Mesendoderm (in vitro differentiated cells): ENCODE data around the gene MACROD2.
A peak's percentile ranks its signal among the peaks of the same experiment; 100 is the strongest.

Experiments used
- DNase-seq: peaks from one replicate; pipeline ENCODE4 v3.0.0; 2013
- H2AK5ac ChIP-seq: 2 replicates; pipeline ENCODE4 v1.6.1; 2013; ENCODE audit warnings: low read length, inconsistent platforms
- H2BK120ac ChIP-seq: 2 replicates; pipeline ENCODE4 v1.6.1; 2013; ENCODE audit warnings: low read depth, mild to moderate bottlenecking, low read length, moderate library complexity, mixed read lengths
- H2BK15ac ChIP-seq: replicated peaks from 2 replicates; pipeline ENCODE4 v1.6.1; 2013; ENCODE audit warnings: low read depth, mild to moderate bottlenecking, moderate library complexity
- H2BK5ac ChIP-seq: 2 replicates; pipeline ENCODE4 v1.6.1; 2013; ENCODE audit warnings: low read length, inconsistent platforms
- H3K18ac ChIP-seq: 2 replicates; pipeline ENCODE4 v1.6.1; 2013; ENCODE audit warnings: mild to moderate bottlenecking, low read length, mixed read lengths
- H3K23ac ChIP-seq: one replicate; pipeline ENCODE4 v1.6.1; 2013; ENCODE audit warnings: low read length
- H3K27ac ChIP-seq: 2 replicates; pipeline ENCODE4 v1.5.1; 2013; ENCODE audit warnings: low read depth, mild to moderate bottlenecking, inconsistent platforms, low read length, moderate library complexity
- H3K27me3 ChIP-seq: 2 replicates; pipeline ENCODE4 v1.6.1; 2013; ENCODE audit warnings: low read length, control low read depth, mild to moderate bottlenecking, inconsistent platforms; ENCODE audit not compliant: insufficient read depth, poor library complexity
- H3K36me3 ChIP-seq: 2 replicates; pipeline ENCODE4 v1.6.1; 2013; ENCODE audit warnings: low read length, inconsistent platforms; ENCODE audit not compliant: control insufficient read depth, insufficient read depth
- H3K4ac ChIP-seq: one replicate; pipeline ENCODE4 v1.6.1; 2013; ENCODE audit warnings: low read depth, mild to moderate bottlenecking, low read length, moderate library complexity
- H3K4me1 ChIP-seq: 2 replicates; pipeline ENCODE4 v1.6.1; 2013; ENCODE audit warnings: low read depth, low read length, inconsistent platforms; ENCODE audit not compliant: control insufficient read depth
- H3K4me2 ChIP-seq: 2 replicates; pipeline ENCODE4 v1.6.1; 2013; ENCODE audit warnings: low read length
- H3K4me3 ChIP-seq: 2 replicates; pipeline ENCODE4 v1.5.1; 2013; ENCODE audit warnings: mild to moderate bottlenecking, low read length
- H3K56ac ChIP-seq: one replicate; pipeline ENCODE4 v1.6.1; 2013; ENCODE audit warnings: low read length
- H3K79me1 ChIP-seq: 2 replicates; pipeline ENCODE4 v1.6.1; 2013; ENCODE audit warnings: low read length, inconsistent platforms
- H3K79me2 ChIP-seq: 2 replicates; pipeline ENCODE4 v1.6.1; 2013; ENCODE audit warnings: mild to moderate bottlenecking, low read length; ENCODE audit not compliant: control insufficient read depth, insufficient read depth
- H3K9ac ChIP-seq: 2 replicates; pipeline ENCODE4 v1.6.1; 2013; ENCODE audit warnings: low read length, inconsistent platforms
- H4K5ac ChIP-seq: one replicate; pipeline ENCODE4 v1.6.1; 2013; ENCODE audit warnings: low read length
- H4K8ac ChIP-seq: one replicate; pipeline ENCODE4 v1.6.1; 2013; ENCODE audit warnings: low read depth, mild to moderate bottlenecking, control low read depth, low read length, moderate library complexity
- WGBS: extraction: QIAGEN DNeasy Blood & Tissue Kit; methylation state at CpG from one replicate; pipeline ENCODE4 v1.1.7; 2013; ENCODE audit warnings: low lambda C conversion rate, missing lambda C conversion rate; ENCODE audit not compliant: insufficient coverage; ENCODE audit errors: extremely low coverage; 5-methylcytosine and 5-hydroxymethylcytosine counted together

The MACROD2 gene

DNA sequence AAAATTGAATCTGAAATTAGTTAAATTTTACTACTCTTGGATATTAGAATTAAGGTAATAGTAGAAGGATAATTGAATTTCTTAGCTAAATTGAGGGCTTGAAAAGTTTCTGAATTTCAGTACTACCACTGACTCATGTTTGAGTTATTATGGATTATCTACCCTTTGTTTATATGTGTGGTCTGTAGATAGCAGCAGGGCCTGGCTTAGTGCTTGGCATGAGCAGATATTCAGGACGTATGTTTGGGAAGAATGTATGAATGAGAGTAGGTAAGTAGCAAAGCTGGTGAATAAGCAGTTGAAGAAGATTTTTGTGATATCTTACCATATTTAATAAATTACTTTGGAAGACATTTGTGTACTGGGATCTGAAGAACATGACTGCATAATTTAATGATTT, 152.7 kb downstream of the MACROD2 start:
- no peaks in the 10 kb centered on the region for H3K4me1 ChIP-seq
- H2AK5ac ChIP-seq = no peak overlapping the region
- no peak overlapping the region for H2BK15ac ChIP-seq
- no peak overlapping the region for H3K4me3 ChIP-seq
- no peaks in the 10 kb centered on the region for H3K79me1 ChIP-seq
- no peak overlapping the region for H2BK5ac ChIP-seq
- no CpG with 5 or more reads among the region's 1 CpG for whole genome bisulfite sequencing
- no peak overlapping the region for H4K5ac ChIP-seq
- H3K18ac ChIP-seq = no peak overlapping the region
- no peak overlapping the region for H3K4me2 ChIP-seq
- H3K27ac ChIP-seq = no peak overlapping the region
- no peak overlapping the region for H3K9ac ChIP-seq
- H3K4ac ChIP-seq = no peak overlapping the region
- no peaks in the 10 kb centered on the region for H3K36me3 ChIP-seq
- H3K79me2 ChIP-seq = no peaks in the 10 kb centered on the region
- H2BK120ac ChIP-seq = no peak overlapping the region
- no peak overlapping the region for H3K23ac ChIP-seq
- H3K27me3 ChIP-seq = no peaks in the 10 kb centered on the region
- no peak overlapping the region for H3K56ac ChIP-seq
- H4K8ac ChIP-seq = no peak overlapping the region
- DNase-seq = no peak

DNA sequence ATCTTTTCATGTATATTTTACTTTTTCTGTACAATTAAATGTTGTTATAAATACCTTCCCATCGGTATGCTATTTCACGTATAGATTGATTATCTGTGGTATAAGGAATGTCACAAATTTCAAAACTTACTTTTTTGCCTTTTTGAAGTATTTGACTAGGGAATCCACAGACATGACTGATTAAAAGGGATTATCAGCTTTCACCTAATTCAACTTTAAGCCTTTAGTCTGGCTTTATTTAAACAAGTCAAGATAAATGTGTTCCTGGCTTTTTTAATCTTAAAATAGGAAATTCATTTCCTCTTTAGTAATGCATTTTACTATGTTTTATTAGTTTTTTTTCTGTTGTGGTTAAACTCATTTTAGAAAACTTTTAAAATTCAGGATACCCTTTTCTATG, 160.0 kb downstream of the MACROD2 start:
- Histone ChIP-seq H3K27me3 (no peaks in the 10 kb centered on the region), H3K9ac (no peak overlapping the region), H2BK120ac (no peak overlapping the region), H2AK5ac (no peak overlapping the region), H3K56ac (no peak overlapping the region), H3K4me3 (no peak overlapping the region), H4K5ac (no peak overlapping the region), H3K4ac (no peak overlapping the region), H4K8ac (no peak overlapping the region), H3K4me2 (no peak overlapping the region), H3K27ac (no peak overlapping the region), H3K79me2 (no peaks in the 10 kb centered on the region), H3K4me1 (no peaks in the 10 kb centered on the region), H3K18ac (no peak overlapping the region), H3K79me1 (no peaks in the 10 kb centered on the region), H2BK15ac (no peak overlapping the region), H2BK5ac (no peak overlapping the region), H3K36me3 (no peaks in the 10 kb centered on the region), H3K23ac (no peak overlapping the region)
- peak; percentile 59 for DNase-seq
- no CpG with 5 or more reads among the region's 2 CpGs for WGBS

DNA sequence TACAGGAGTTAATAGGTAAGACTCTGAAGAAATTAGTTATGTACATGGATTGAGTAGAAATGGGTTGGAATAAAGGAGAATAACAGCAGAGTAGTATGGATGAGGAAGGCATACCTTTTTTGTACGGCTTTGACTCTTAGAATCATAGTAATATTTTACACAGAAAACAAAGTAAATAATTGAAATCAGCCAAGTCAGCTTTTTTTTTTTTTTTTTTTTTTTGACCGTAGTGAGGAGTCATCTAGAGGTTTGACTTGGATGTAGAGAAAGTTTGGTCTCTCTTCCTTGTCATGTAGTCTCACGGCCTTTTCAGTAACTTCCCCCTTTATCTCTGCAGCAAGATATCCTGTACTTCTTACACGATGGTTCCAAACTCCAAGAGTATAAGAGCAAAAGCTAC, 183.2 kb downstream of the MACROD2 start:
- H2AK5ac ChIP-seq = no peak overlapping the region
- no peak overlapping the region for H3K4ac ChIP-seq
- H3K23ac ChIP-seq = no peak overlapping the region
- H2BK5ac ChIP-seq = no peak overlapping the region
- H4K5ac ChIP-seq = no peak overlapping the region
- DNase-seq = no peak
- no CpG with 5 or more reads among the region's 4 CpGs for WGBS
- no peaks in the 10 kb centered on the region for H3K36me3 ChIP-seq
- H3K56ac ChIP-seq = no peak overlapping the region
- H3K18ac ChIP-seq = no peak overlapping the region
- no peak overlapping the region for H3K4me2 ChIP-seq
- H3K27me3 ChIP-seq = no peaks in the 10 kb centered on the region
- no peak overlapping the region for H3K27ac ChIP-seq
- no peak overlapping the region for H4K8ac ChIP-seq
- no peaks in the 10 kb centered on the region for H3K79me1 ChIP-seq
- H3K4me1 ChIP-seq = no peaks in the 10 kb centered on the region
- H2BK15ac ChIP-seq = no peak overlapping the region
- no peak overlapping the region for H2BK120ac ChIP-seq
- H3K9ac ChIP-seq = no peak overlapping the region
- H3K4me3 ChIP-seq = no peak overlapping the region
- no peaks in the 10 kb centered on the region for H3K79me2 ChIP-seq

DNA sequence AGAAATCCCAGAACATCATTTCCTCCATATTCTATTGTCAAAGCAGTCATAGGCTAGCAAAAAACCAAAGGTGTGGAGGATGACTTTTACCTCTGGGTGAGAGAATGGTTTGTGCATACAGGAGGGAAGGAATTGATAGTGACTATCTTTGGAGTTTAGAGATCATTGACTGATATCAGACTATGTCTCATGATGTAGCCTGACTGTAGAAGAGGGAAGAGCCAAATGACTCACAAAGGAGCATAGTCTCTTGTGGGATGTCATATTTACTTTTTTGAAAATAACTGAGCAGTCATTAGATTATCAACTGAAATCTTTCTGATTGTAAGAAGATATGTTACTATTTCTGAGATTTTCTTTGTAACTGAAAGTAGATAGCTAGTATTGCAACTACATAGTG, 183.6 kb downstream of the MACROD2 start:
- Histone ChIP-seq H2BK120ac (no peak overlapping the region), H3K27ac (no peak overlapping the region), H3K18ac (no peak overlapping the region), H4K5ac (no peak overlapping the region), H3K4me3 (no peak overlapping the region), H3K79me2 (no peaks in the 10 kb centered on the region), H3K79me1 (no peaks in the 10 kb centered on the region), H3K56ac (no peak overlapping the region), H2BK5ac (no peak overlapping the region), H3K9ac (no peak overlapping the region), H3K27me3 (no peaks in the 10 kb centered on the region), H3K4me1 (no peaks in the 10 kb centered on the region), H4K8ac (no peak overlapping the region), H3K36me3 (no peaks in the 10 kb centered on the region), H3K4me2 (no peak overlapping the region), H2BK15ac (no peak overlapping the region), H3K23ac (no peak overlapping the region), H3K4ac (no peak overlapping the region), H2AK5ac (no peak overlapping the region)
- DNase-seq = no peak

GRCh38 chr20:14189794-14190402, 194.6 kb downstream of the MACROD2 start:
- Histone ChIP-seq H3K27ac (no peak overlapping the region), H3K27me3 (no peaks in the 10 kb centered on the region), H3K4me3 (no peak overlapping the region), H3K23ac (no peak overlapping the region), H3K79me1 (no peaks in the 10 kb centered on the region), H3K4me1 (no peaks in the 10 kb centered on the region), H3K36me3 (no peaks in the 10 kb centered on the region), H3K4me2 (no peak overlapping the region), H3K79me2 (no peaks in the 10 kb centered on the region), H3K18ac (no peak overlapping the region), H2BK120ac (no peak overlapping the region), H3K9ac (no peak overlapping the region), H2BK5ac (no peak overlapping the region), H4K5ac (no peak overlapping the region), H2AK5ac (no peak overlapping the region), H3K4ac (no peak overlapping the region), H3K56ac (no peak overlapping the region), H4K8ac (no peak overlapping the region), H2BK15ac (no peak overlapping the region)
- peak; percentile 21 for DNase-seq
- WGBS = no CpG with 5 or more reads among the region's 1 CpG

DNA sequence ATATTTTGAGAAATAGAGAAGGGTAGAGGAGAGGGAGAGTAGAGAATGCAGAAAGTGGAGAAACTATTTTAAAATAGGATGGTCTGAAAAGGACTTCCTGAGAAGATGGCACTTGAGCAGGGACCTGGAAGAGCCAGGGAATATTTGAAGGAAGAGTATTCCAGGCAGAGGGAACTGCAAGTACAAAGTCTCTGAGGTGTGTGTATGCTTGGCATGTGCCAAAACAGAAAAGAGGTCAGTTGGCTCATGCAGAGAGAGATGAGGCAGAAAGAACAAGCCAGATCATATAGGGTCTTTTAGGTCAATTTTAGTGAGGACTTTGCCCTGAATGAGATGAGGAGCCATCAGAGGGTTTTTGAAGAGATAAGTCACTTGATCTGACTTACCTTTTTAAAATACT, 196.2 kb downstream of the MACROD2 start:
- H4K8ac ChIP-seq = no peak overlapping the region
- no peaks in the 10 kb centered on the region for H3K4me1 ChIP-seq
- no peak overlapping the region for H2BK15ac ChIP-seq
- no peak overlapping the region for H3K9ac ChIP-seq
- H3K79me2 ChIP-seq = no peaks in the 10 kb centered on the region
- no peak overlapping the region for H3K18ac ChIP-seq
- no peaks in the 10 kb centered on the region for H3K27me3 ChIP-seq
- H3K56ac ChIP-seq = no peak overlapping the region
- H3K4me3 ChIP-seq = no peak overlapping the region
- H3K23ac ChIP-seq = no peak overlapping the region
- H3K27ac ChIP-seq = no peak overlapping the region
- no peak overlapping the region for H3K4me2 ChIP-seq
- H3K4ac ChIP-seq = no peak overlapping the region
- DNase-seq = no peak
- H2BK120ac ChIP-seq = no peak overlapping the region
- no peaks in the 10 kb centered on the region for H3K36me3 ChIP-seq
- H4K5ac ChIP-seq = no peak overlapping the region
- H3K79me1 ChIP-seq = no peaks in the 10 kb centered on the region
- H2BK5ac ChIP-seq = no peak overlapping the region
- no peak overlapping the region for H2AK5ac ChIP-seq
